Measurements from ENCODE around the gene ANKRD50.

The ANKRD50 gene

GRCh38 chr4:124712372-124713184, at the start of gene ANKRD50:
Gene ANKRD50, minus strand, starts transcription at chr4:124712732. Its CDS starts 2,221 bp downstream, at chr4:124710511.
- peak; percentile 17 to 67 (median 26) for DNase-seq

GRCh38 chr4:124757126-124757525, 44.6 kb upstream of the ANKRD50 start:
- DNase-seq = no peak

GRCh38 chr4:124754681-124755080, 42.1 kb upstream of the ANKRD50 start:
- no peak for DNase-seq

GRCh38 chr4:124753941-124754581, 41.5 kb upstream of the ANKRD50 start:
- no peak for DNase-seq

- no peak for DNase-seq
These were observed 36.9 kb upstream of the ANKRD50 start for GRCh38 chr4:124749421-124749820.

GRCh38 chr4:124748965-124749364, 36.4 kb upstream of the ANKRD50 start:
- no peak for DNase-seq

GRCh38 chr4:124745985-124746801, 33.7 kb upstream of the ANKRD50 start:
- no peak for DNase-seq

- DNase-seq = no peak
These were observed 31.2 kb upstream of the ANKRD50 start for GRCh38 chr4:124743711-124744110.

- DNase-seq = no peak
These were observed 28.0 kb upstream of the ANKRD50 start for GRCh38 chr4:124740501-124740900.

GRCh38 chr4:124738994-124739393, 26.5 kb upstream of the ANKRD50 start:
- DNase-seq = no peak

- no peak for DNase-seq
These were observed 25.1 kb upstream of the ANKRD50 start for GRCh38 chr4:124737619-124738018.

- no peak for DNase-seq
These were observed 24.0 kb upstream of the ANKRD50 start for GRCh38 chr4:124736526-124736925.

GRCh38 chr4:124727331-124727890, 14.9 kb upstream of the ANKRD50 start:
- DNase-seq = no peak

- DNase-seq = no peak
These were observed 13.7 kb upstream of the ANKRD50 start for GRCh38 chr4:124726269-124726668.

GRCh38 chr4:124722071-124722470, 9.5 kb upstream of the ANKRD50 start:
- DNase-seq = no peak

GRCh38 chr4:124717101-124717500, 4.6 kb upstream of the ANKRD50 start:
- DNase-seq = no peak

- DNase-seq = no peak
These were observed 657 bp upstream of the ANKRD50 start for GRCh38 chr4:124713185-124713592.

GRCh38 chr4:124711471-124712371, 811 bp downstream of the ANKRD50 start:
- peak in 1 of 4 experiments; percentile 19 for DNase-seq

- no peak for DNase-seq
These were observed 1.6 kb downstream of the ANKRD50 start for GRCh38 chr4:124710911-124711310.

GRCh38 chr4:124710015-124710741, 2.4 kb downstream of the ANKRD50 start:
- no peak for DNase-seq

Data from activated naive CD4-positive, alpha-beta T cell (primary cell).